Stimulated activated CD8-positive, alpha-beta memory T cell treated with anti-CD3 and anti-CD28 coated beads, Interleukin-15, amount 100 ng/mL, for 48 hours (primary cell): ENCODE data around the gene PRXL2C.
A peak's percentile ranks its signal among the peaks of the same experiment; 100 is the strongest.
"Not testable (repeated sequence)": the region's sequence is repeated elsewhere in the genome, so short reads cannot be mapped to it uniquely, and the experiment has no call there.

Experiments used
- DNase-seq, 2 donors: peaks; one replicate each; pipeline ENCODE4 v3.0.0-alpha.2; 2020; ENCODE audit warnings: low read depth in 2 of 2

PRXL2C gene

GRCh38 chr9:96649620-96650324 lies 5.3 kb downstream of the PRXL2C start:
- DNase-seq, result no peak

- DNase-seq, result no peak
These were observed 8.8 kb downstream of the PRXL2C start for GRCh38 chr9:96646081-96646991.

- DNase-seq, result no peak
These were observed 11.0 kb downstream of the PRXL2C start for GRCh38 chr9:96644137-96644536.

GRCh38 chr9:96641514-96641913 lies 13.6 kb downstream of the PRXL2C start:
- no peak for DNase-seq

- DNase-seq, result no peak
These were observed 16.3 kb downstream of the PRXL2C start for GRCh38 chr9:96638606-96639364.

- DNase-seq, result no peak
These were observed 18.7 kb downstream of the PRXL2C start for GRCh38 chr9:96636368-96636767.

GRCh38 chr9:96633579-96633978 lies 21.5 kb downstream of the PRXL2C start:
- not testable (repeated sequence) for DNase-seq

GRCh38 chr9:96626912-96627311 lies 28.2 kb downstream of the PRXL2C start:
- DNase-seq, result no peak

- DNase-seq, result no peak
These were observed 33.5 kb downstream of the PRXL2C start for GRCh38 chr9:96621618-96622017.

- DNase-seq, result no peak
These were observed 34.3 kb downstream of the PRXL2C start for GRCh38 chr9:96620832-96621269.

- no peak for DNase-seq
These were observed 35.0 kb downstream of the PRXL2C start for GRCh38 chr9:96620181-96620514.

GRCh38 chr9:96619491-96620180 lies 35.5 kb downstream of the PRXL2C start, which contains the start of gene CDC14B:
Gene CDC14B (minus strand): TSS chr9:96619843. CDS start chr9:96619378, 465 bp downstream.
- peak; percentile 50 to 61 for DNase-seq

GRCh38 chr9:96619124-96619465 lies 36.0 kb downstream of the PRXL2C start:
- DNase-seq, result no peak

- DNase-seq, result no peak
These were observed 36.7 kb downstream of the PRXL2C start for GRCh38 chr9:96618209-96619123.

- no peak for DNase-seq
These were observed 37.5 kb downstream of the PRXL2C start for GRCh38 chr9:96617439-96618185.

- DNase-seq, result no peak
These were observed 38.2 kb downstream of the PRXL2C start for GRCh38 chr9:96616817-96617438.

- DNase-seq, result no peak
These were observed 39.7 kb downstream of the PRXL2C start for GRCh38 chr9:96615411-96615810.

GRCh38 chr9:96614664-96615063 lies 40.5 kb downstream of the PRXL2C start:
- DNase-seq, result not testable (repeated sequence)

- DNase-seq, result no peak
These were observed 42.0 kb downstream of the PRXL2C start for GRCh38 chr9:96612966-96613589.
